HCT116 (cell line): ENCODE data around the gene GGA1. TPM values are rescaled to one million over a fixed set of nuclear protein-coding genes. Genes with fewer than 3 reads are reported as not detected.

Experiments used
- ATAC-seq: fragments of 200-7000 bp; cut with Tn5 transposase; 2 replicates; pipeline ENCODE4 v1.9.1; 2020; ENCODE audit warnings: mild to moderate bottlenecking, moderate library complexity
- BruUV-seq: library from RNA; stranded (reverse); fragments of 400-500 nt; replicated peaks from 2 replicates; lab custom pipeline; 2021; lab: Mats Ljungman, UMichigan
- CTCF ChIA-PET: fragments of 300-600 bp; sonication (Branson Sonifier 250); formaldehyde crosslinking; loops from one replicate; lab custom pipeline; 2021; ENCODE audit warnings: antibody characterized with exemption; lab: Charles Lee
- POLR2A ChIA-PET: fragments of 300-600, 350-600 bp; sonication (Branson Sonifier 250); formaldehyde crosslinking; loops from one replicate; lab custom pipeline; 2021; ENCODE audit warnings: antibody characterized with exemption; lab: Charles Lee
- RAD21 ChIA-PET, 2 experiments: fragments of 300-600 bp; sonication (Branson Sonifier 250); formaldehyde crosslinking; loops; one replicate each; lab custom pipeline; 2023; ENCODE audit warnings: low total read pairs in 2 of 2; ENCODE audit not compliant: uncharacterized antibody in 2 of 2, unreplicated experiment in 2 of 2, low non-redundant PET in 1 of 2; lab: Charles Lee
- DNase-seq: peaks from one replicate; pipeline ENCODE4 v3.0.0-alpha.2; 2010; ENCODE audit warnings: low read depth, low spot score
- H2AFZ ChIP-seq: fragments of 200-600 bp; shearing (Covaris generic), sonication (generic); 2 replicates; pipeline ENCODE4 v1.6.1; 2017; ENCODE audit warnings: low read depth, mixed run types, mixed read lengths, antibody characterized with exemption, low read length; ENCODE audit not compliant: poor library complexity, severe bottlenecking
- H3K27ac ChIP-seq: 2 replicates; pipeline ENCODE4 v1.5.1; 2012; ENCODE audit warnings: low read depth, low read length
- H3K27me3 ChIP-seq: fragments of 200-600 bp; sonication (generic); 2 replicates; pipeline ENCODE4 v1.6.1; 2016; ENCODE audit warnings: mixed run types, low read length, mixed read lengths; ENCODE audit not compliant: insufficient read depth
- H3K36me3 ChIP-seq, 2 experiments: fragments of 200-500 bp in 1 of 2; fragments of 200-600 bp in 1 of 2; sonication (Bioruptor generic) in 1 of 2; sonication (generic) in 1 of 2; 2 replicates each; pipeline versions ENCODE4 v1.5.1 to v1.6.1; 2014 to 2016; ENCODE audit warnings: low read length in 2 of 2, inconsistent platforms in 1 of 2, mixed read lengths in 1 of 2, mixed run types in 1 of 2; ENCODE audit not compliant: insufficient read depth in 2 of 2, control insufficient read depth in 1 of 2
- H3K4me1 ChIP-seq, 2 experiments: fragments of 200-600 bp in 1 of 2; sonication (generic) in 1 of 2; 2 replicates each; pipeline versions ENCODE4 v1.5.1 to v1.6.1; 2012 to 2017; ENCODE audit warnings: low read length in 2 of 2, inconsistent platforms in 1 of 2, mild to moderate bottlenecking in 1 of 2, mixed read lengths in 1 of 2, mixed run types in 1 of 2, moderate library complexity in 1 of 2; ENCODE audit not compliant: insufficient read depth in 2 of 2, control insufficient read depth in 1 of 2
- H3K4me2 ChIP-seq: fragments of 200-600 bp; sonication (generic); 2 replicates; pipeline ENCODE4 v1.6.1; 2017; ENCODE audit warnings: mixed run types, low read length, mixed read lengths
- H3K4me3 ChIP-seq, 2 experiments: fragments of 200-600 bp in 1 of 2; sonication (generic) in 1 of 2; replicated peaks in 1 of 2; 2 replicates each; pipeline ENCODE4 v1.5.1; 2011 to 2016; ENCODE audit warnings: low read length in 2 of 2, control low read depth in 1 of 2, low read depth in 1 of 2, mild to moderate bottlenecking in 1 of 2, mixed read lengths in 1 of 2, mixed run types in 1 of 2
- H3K79me2 ChIP-seq: fragments of 200-600 bp; sonication (generic); 2 replicates; pipeline ENCODE4 v1.6.1; 2017; ENCODE audit warnings: mild to moderate bottlenecking, mixed run types, low read length, moderate library complexity, mixed read lengths; ENCODE audit not compliant: insufficient read depth
- H3K9ac ChIP-seq: fragments of 200-600 bp; sonication (generic); 2 replicates; pipeline ENCODE4 v1.6.1; 2016; ENCODE audit warnings: low read length, mixed read lengths
- H3K9me2 ChIP-seq: fragments of 200-600 bp; sonication (generic), shearing (Covaris generic); 2 replicates; pipeline ENCODE4 v1.6.1; 2017; ENCODE audit warnings: mixed run types, mild to moderate bottlenecking, moderate library complexity; ENCODE audit not compliant: insufficient read depth
- H3K9me3 ChIP-seq, 2 experiments: fragments of 200-500 bp in 1 of 2; fragments of 200-600 bp in 1 of 2; sonication (Bioruptor generic) in 1 of 2; sonication (generic) in 1 of 2; 2 replicates each; pipeline ENCODE4 v1.6.1; 2014 to 2017; ENCODE audit warnings: low read length in 2 of 2, mixed read lengths in 2 of 2, inconsistent platforms in 1 of 2, low read depth in 1 of 2, mild to moderate bottlenecking in 1 of 2, mixed run types in 1 of 2, moderate library complexity in 1 of 2; ENCODE audit not compliant: control insufficient read depth in 1 of 2, insufficient read depth in 1 of 2
- H4K20me1 ChIP-seq: fragments of 200-600 bp; sonication (generic), shearing (Covaris generic); 2 replicates; pipeline ENCODE4 v1.6.1; 2017; ENCODE audit warnings: mixed run types, mild to moderate bottlenecking, moderate library complexity; ENCODE audit not compliant: insufficient read depth
- POLR2A ChIP-seq: IDR thresholded peaks from 2 replicates; pipeline ENCODE4 v1.7.0; 2011; ENCODE audit warnings: borderline replicate concordance; ENCODE audit not compliant: insufficient read depth, insufficient read length; ENCODE audit errors: extremely low read depth
- POLR2AphosphoS5 ChIP-seq: IDR thresholded peaks from 2 replicates; pipeline ENCODE4 v1.6.1; 2011; ENCODE audit warnings: mild to moderate bottlenecking, low read depth, low read length, moderate library complexity
- intact Hi-C: fragments of 100-400 bp; cut with micrococcal nuclease; formaldehyde crosslinking; loops from 2 replicates; pipeline ENCODE4 v1.10.0; 2022
- total RNA-seq: library from RNA; stranded (reverse); gene quantifications from one replicate; pipeline ENCODE4 v1.2.1, GENCODE V29; 2021; ENCODE audit not compliant: unreplicated experiment
- TF ChIP-seq, protein P1 (sequence below), 3 experiments: fragments of 200-600 bp in 1 of 3; sonication (generic) in 1 of 3; IDR thresholded peaks in 2 of 3; conservative IDR thresholded peaks in 1 of 3; 2 replicates each; pipeline ENCODE4 v1.5.1; 2012 to 2017; ENCODE audit warnings: low read depth in 2 of 3, low read length in 2 of 3, antibody characterized with exemption in 1 of 3, borderline replicate concordance in 1 of 3, control low read depth in 1 of 3, mild to moderate bottlenecking in 1 of 3, mixed read lengths in 1 of 3, mixed run types in 1 of 3, moderate library complexity in 1 of 3; ENCODE audit not compliant: insufficient read depth in 1 of 3

The GGA1 gene
- total RNA-seq, 1 experiment from 2014 or later: 89.8 TPM

DNA sequence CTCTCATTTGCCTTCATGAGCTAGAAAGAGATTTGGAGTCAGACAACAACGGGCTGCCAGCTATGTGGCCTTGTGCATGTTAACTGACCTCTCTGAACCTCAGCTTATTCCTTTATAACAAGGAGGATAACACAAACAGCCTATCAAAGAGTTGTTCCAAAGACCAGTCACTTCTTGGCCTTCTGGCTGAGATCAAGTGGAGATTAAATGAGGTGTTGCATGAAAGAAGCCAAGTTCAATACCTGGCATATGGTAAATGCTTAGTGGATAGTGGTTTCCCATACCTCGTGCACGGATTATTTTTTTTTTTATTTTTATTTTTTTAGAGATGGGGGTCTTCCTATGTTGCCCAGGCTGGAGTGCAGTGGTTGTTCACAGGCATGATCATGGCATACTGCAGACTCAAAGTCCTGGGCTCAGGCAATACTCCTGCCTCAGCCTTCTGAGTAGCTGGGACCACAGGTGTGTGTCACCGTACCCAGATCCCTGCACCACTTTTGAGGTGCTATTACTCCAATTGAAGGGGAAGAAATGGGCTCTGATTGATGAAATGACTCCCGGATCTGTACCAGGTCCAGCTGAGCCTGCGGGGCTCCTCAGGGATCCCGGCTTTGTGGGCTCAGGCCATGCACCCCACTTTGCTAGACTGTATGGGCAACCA, 71.7 kb downstream of the GGA1 start:
- intact Hi-C loops: loop anchor here (2.0 kb wide), 2 partner anchors 38 to 142 kb away; no protein-coding TSS in a partner anchor
- RAD21 ChIA-PET: interaction anchor here (2.2 to 2.3 kb wide), 2 partner anchors 37 kb away, joined by 13 to 15 read pairs; no protein-coding TSS in a partner anchor
- Histone ChIP-seq H3K9me3 (no peaks in the 10 kb centered on the region), H3K4me3 (no peak overlapping the region), H3K9me2 (no peaks in the 10 kb centered on the region), H3K27me3 (no peaks in the 10 kb centered on the region), H2AFZ (no peak overlapping the region), H3K79me2 (peaks cover 13% of the 10 kb centered on the region; the same call in 1 of the 2 replicates), H3K9ac (no peak overlapping the region), H3K36me3 (peaks cover 5 to 11% of the 10 kb centered on the region in 2 experiments; a peak in 3 of 4 replicates), H3K4me1 (peaks cover 14 to 67% of the 10 kb centered on the region in 2 experiments), H3K27ac (peak overlapping the region; percentile 8; the same call in 1 of the 2 replicates), H3K4me2 (no peak overlapping the region), H4K20me1 (no peaks in the 10 kb centered on the region)
- DNase-seq (no peak), ATAC-seq (no peak)
- CTCF ChIA-PET: interaction anchor here (1.0 to 2.6 kb wide), 6 partner anchors 19 to 141 kb away, joined by 3 to 28 read pairs (median 6); partner anchors contain the start of gene PDXP
- TF ChIP-seq, protein P1, sequence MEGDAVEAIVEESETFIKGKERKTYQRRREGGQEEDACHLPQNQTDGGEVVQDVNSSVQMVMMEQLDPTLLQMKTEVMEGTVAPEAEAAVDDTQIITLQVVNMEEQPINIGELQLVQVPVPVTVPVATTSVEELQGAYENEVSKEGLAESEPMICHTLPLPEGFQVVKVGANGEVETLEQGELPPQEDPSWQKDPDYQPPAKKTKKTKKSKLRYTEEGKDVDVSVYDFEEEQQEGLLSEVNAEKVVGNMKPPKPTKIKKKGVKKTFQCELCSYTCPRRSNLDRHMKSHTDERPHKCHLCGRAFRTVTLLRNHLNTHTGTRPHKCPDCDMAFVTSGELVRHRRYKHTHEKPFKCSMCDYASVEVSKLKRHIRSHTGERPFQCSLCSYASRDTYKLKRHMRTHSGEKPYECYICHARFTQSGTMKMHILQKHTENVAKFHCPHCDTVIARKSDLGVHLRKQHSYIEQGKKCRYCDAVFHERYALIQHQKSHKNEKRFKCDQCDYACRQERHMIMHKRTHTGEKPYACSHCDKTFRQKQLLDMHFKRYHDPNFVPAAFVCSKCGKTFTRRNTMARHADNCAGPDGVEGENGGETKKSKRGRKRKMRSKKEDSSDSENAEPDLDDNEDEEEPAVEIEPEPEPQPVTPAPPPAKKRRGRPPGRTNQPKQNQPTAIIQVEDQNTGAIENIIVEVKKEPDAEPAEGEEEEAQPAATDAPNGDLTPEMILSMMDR (IDR thresholded peaks at IDR 0.05 in 2 of 3, conservative IDR thresholded peaks at IDR 0.05 in 1 of 3; ENCODE audit: borderline replicate concordance in 1 of 3, insufficient read depth in 1 of 3, low read depth in 2 of 3, low read length in 2 of 3): no peak
- TF ChIP-seq POLR2A: no peak
- TF ChIP-seq POLR2AphosphoS5: peak; percentile 71
- no TSS peak for BruUV-seq
- POLR2A ChIA-PET: interaction anchor here (0.6 to 2.6 kb wide), 4 partner anchors 9 to 359 kb away, joined by 3 to 6 read pairs (median 4); no protein-coding TSS in a partner anchor
